Stimulated activated CD8-positive, alpha-beta memory T cell treated with anti-CD3 and anti-CD28 coated beads, Interleukin-4, amount 100 ng/mL, for 1 hour (primary cell): Measurements from ENCODE around the gene AGBL4.
"Not testable (repeated sequence)": the region's sequence is repeated elsewhere in the genome, so short reads cannot be mapped to it uniquely, and the experiment has no call there.

ENCODE experiments used
- DNase-seq, 2 donors: peaks; one replicate each; pipeline ENCODE4 v3.0.0-alpha.2; 2020; ENCODE audit warnings: low read depth in 2 of 2, low spot score in 1 of 2

Gene AGBL4

GRCh38 chr1:50023292-50024159, at the start of gene AGBL4:
Gene AGBL4, minus strand, starts transcription at chr1:50023954.
- no peak for DNase-seq

- DNase-seq = no peak
Measured at GRCh38 chr1:50066806-50067205, 43.1 kb upstream of the AGBL4 start.

- DNase-seq = no peak
Measured at GRCh38 chr1:50060279-50060678, 36.5 kb upstream of the AGBL4 start.

- DNase-seq = no peak
Measured at GRCh38 chr1:50048791-50049190, 25.0 kb upstream of the AGBL4 start.

GRCh38 chr1:50047916-50048694, 24.4 kb upstream of the AGBL4 start:
- no peak for DNase-seq

GRCh38 chr1:50038237-50038809, 14.6 kb upstream of the AGBL4 start:
- DNase-seq = no peak

GRCh38 chr1:50027794-50028193, 4.0 kb upstream of the AGBL4 start:
- no peak for DNase-seq

GRCh38 chr1:49995734-49996133, 28.0 kb downstream of the AGBL4 start:
- no peak for DNase-seq

- no peak for DNase-seq
Measured at GRCh38 chr1:49971088-49971487, 52.7 kb downstream of the AGBL4 start.

GRCh38 chr1:49951385-49951784, 72.4 kb downstream of the AGBL4 start:
- no peak for DNase-seq

- DNase-seq = not testable (repeated sequence)
Measured at GRCh38 chr1:49915301-49915700, 108.5 kb downstream of the AGBL4 start.

- DNase-seq = no peak
Measured at GRCh38 chr1:49906365-49906764, 117.4 kb downstream of the AGBL4 start.

GRCh38 chr1:49864581-49864980, 159.2 kb downstream of the AGBL4 start:
- DNase-seq = no peak

GRCh38 chr1:49854741-49855140, 169.0 kb downstream of the AGBL4 start:
- DNase-seq = no peak

- no peak for DNase-seq
Measured at GRCh38 chr1:49842596-49842995, 181.2 kb downstream of the AGBL4 start.

- DNase-seq = no peak
Measured at GRCh38 chr1:49841767-49842166, 182.0 kb downstream of the AGBL4 start.

- no peak for DNase-seq
Measured at GRCh38 chr1:49824261-49824660, 199.5 kb downstream of the AGBL4 start.

GRCh38 chr1:49817681-49818080, 206.1 kb downstream of the AGBL4 start:
- DNase-seq = no peak

GRCh38 chr1:49787013-49787412, 236.7 kb downstream of the AGBL4 start:
- DNase-seq = not testable (repeated sequence)

GRCh38 chr1:49765034-49765433, 258.7 kb downstream of the AGBL4 start:
- no peak for DNase-seq

GRCh38 chr1:49738118-49738517, 285.6 kb downstream of the AGBL4 start:
- not testable (repeated sequence) for DNase-seq

GRCh38 chr1:49728377-49728776, 295.4 kb downstream of the AGBL4 start:
- DNase-seq = no peak
